ENCODE results near the gene MT1H.

Gene MT1H

DNA sequence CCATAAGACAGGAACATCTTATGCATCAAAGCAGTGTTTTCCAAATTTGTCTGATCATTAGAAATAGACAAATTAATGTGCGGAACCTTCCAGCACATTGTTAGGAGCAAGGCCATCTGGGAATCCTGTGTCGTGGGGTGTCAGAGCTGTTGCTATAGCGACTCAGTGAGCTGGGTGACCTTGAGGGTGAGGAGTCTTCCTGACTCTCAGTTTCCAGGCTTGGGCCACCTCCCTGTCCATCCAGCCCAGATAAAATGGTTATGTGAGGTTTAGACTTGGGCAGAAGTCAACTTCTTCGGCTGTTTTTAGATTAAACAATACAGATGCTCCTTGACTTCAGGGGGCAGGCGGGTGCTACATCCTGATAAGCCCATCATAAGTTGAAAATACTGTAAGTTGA, 33.2 kb downstream of the MT1H start:
- Histone ChIP-seq H3K27ac (ENCODE audit: low read length) (no peak overlapping the region), H3K27me3 (replicated peaks; ENCODE audit: insufficient read depth, low read length) (no peaks in the 10 kb centered on the region), H3K4me1 (ENCODE audit: low read length) (no peaks in the 10 kb centered on the region), H3K9me3 (replicated peaks; ENCODE audit: insufficient read depth, low read length) (no peaks in the 10 kb centered on the region), H3F3A (ENCODE audit: insufficient read depth, low read length) (no peaks in the 10 kb centered on the region), H3K36me3 (replicated peaks; ENCODE audit: insufficient read depth, low read length) (no peaks in the 10 kb centered on the region), H2AFZ (ENCODE audit: low read length) (no peak overlapping the region), H3K79me2 (ENCODE audit: low read length) (no peaks in the 10 kb centered on the region), H4K20me1 (ENCODE audit: insufficient read depth, low read length) (no peaks in the 10 kb centered on the region), H3K9ac (ENCODE audit: low read length) (no peak overlapping the region), H3K9me2 (replicated peaks; ENCODE audit: insufficient read depth, low read length) (no peaks in the 10 kb centered on the region), H3K4me2 (ENCODE audit: low read depth, low read length) (no peak overlapping the region), H3K4me3 (ENCODE audit: low read length) (no peak overlapping the region)
- DNase-seq = no peak
- TF ChIP-seq EZH2phosphoT487 (IDR thresholded peaks at IDR 0.05; ENCODE audit: low read length) (no peak), EZH2 (optimal IDR thresholded peaks at IDR 0.05; ENCODE audit: low read depth, low read length) (no peak)
- TF ChIP-seq, protein P1, sequence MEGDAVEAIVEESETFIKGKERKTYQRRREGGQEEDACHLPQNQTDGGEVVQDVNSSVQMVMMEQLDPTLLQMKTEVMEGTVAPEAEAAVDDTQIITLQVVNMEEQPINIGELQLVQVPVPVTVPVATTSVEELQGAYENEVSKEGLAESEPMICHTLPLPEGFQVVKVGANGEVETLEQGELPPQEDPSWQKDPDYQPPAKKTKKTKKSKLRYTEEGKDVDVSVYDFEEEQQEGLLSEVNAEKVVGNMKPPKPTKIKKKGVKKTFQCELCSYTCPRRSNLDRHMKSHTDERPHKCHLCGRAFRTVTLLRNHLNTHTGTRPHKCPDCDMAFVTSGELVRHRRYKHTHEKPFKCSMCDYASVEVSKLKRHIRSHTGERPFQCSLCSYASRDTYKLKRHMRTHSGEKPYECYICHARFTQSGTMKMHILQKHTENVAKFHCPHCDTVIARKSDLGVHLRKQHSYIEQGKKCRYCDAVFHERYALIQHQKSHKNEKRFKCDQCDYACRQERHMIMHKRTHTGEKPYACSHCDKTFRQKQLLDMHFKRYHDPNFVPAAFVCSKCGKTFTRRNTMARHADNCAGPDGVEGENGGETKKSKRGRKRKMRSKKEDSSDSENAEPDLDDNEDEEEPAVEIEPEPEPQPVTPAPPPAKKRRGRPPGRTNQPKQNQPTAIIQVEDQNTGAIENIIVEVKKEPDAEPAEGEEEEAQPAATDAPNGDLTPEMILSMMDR (IDR thresholded peaks at IDR 0.05; ENCODE audit: low read length) = no peak

DNA sequence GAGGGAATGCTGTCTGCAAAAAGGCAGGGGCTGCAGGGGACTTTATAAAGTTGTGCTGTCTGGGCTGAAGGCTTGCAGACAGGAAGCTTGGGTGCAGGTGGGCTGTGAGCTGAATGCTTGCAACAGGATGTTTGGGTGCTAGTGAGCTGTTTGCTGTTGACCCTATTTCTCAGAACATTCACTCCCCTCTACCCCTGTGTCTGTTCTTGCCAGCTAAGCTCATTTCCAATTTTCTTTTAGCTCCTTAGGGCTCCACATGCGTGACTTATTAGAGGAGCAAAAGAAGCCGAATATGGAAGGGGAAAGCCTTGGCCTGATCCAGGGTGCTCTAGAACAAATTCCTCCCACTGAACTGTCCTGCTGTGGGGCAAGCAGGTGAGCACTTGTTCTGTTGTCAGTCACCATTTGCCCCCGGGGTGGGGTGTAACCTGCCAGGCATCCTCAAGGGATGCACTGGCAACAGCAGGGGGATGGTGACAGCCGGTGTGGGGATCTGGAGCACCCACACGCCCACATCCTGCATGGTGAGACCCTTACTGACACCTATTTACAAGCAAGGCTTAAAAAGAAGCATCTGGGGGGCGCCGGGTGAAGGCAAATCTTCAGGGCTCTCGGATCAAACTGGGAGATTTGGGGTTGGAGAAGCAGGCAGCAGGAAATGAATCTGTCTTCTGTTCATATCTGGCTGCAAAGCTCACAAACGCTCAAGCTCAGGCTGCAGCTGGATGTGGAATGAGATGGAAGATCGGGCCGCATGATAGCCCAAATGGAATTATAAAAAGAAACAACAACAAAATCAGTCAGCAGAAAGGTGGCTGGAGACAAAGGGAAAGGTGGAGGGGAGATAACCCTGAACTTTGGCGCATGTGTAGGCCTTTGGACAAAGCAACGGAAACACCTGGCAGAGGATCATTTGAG, 39.2 kb downstream of the MT1H start:
- Histone ChIP-seq H3K27me3 (replicated peaks; ENCODE audit: insufficient read depth, low read length) (no peaks in the 10 kb centered on the region), H3K4me3 (ENCODE audit: low read length) (no peak overlapping the region), H3K4me1 (ENCODE audit: low read length) (no peaks in the 10 kb centered on the region), H4K20me1 (ENCODE audit: insufficient read depth, low read length) (no peaks in the 10 kb centered on the region), H3K27ac (ENCODE audit: low read length) (no peak overlapping the region), H2AFZ (ENCODE audit: low read length) (no peak overlapping the region), H3K9me3 (replicated peaks; ENCODE audit: insufficient read depth, low read length) (no peaks in the 10 kb centered on the region), H3K9me2 (replicated peaks; ENCODE audit: insufficient read depth, low read length) (no peaks in the 10 kb centered on the region), H3K9ac (ENCODE audit: low read length) (no peak overlapping the region), H3K4me2 (ENCODE audit: low read depth, low read length) (no peak overlapping the region), H3F3A (ENCODE audit: insufficient read depth, low read length) (no peaks in the 10 kb centered on the region), H3K36me3 (replicated peaks; ENCODE audit: insufficient read depth, low read length) (no peaks in the 10 kb centered on the region), H3K79me2 (ENCODE audit: low read length) (no peaks in the 10 kb centered on the region)
- DNase-seq = no peak
- TF ChIP-seq EZH2phosphoT487 (IDR thresholded peaks at IDR 0.05; ENCODE audit: low read length) = no peak
- TF ChIP-seq, protein P1 (IDR thresholded peaks at IDR 0.05; ENCODE audit: low read length) = no peak
- no peak for TF ChIP-seq EZH2 (optimal IDR thresholded peaks at IDR 0.05; ENCODE audit: low read depth, low read length)

DNA sequence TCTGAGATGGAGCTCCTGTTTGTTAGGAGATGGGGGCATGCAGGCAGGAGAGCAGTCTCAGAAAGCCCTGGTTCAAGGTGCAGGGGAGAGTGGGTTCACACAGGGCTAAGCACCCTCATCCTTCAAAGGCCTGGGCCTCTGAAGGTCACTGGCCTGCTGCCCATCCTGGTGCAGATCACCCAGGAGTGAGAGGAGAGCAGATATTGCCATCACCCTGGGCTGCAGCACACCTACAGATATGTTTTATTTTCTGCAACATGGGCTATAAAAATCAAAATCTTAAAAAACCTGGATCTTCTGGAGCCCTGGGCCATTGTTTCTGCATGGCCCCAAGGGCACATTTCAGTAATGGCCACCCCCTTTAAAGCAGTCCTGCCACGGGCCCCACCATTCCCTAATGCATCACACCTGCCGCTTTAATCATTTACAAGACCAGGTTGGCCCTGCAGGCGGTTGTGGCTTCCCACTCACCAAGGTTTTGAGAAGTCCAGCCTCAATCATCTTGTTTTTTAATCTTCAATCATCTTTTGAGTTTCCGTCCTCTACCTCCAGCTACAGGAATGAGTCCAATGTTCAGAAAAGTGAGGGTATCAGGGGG, 39.9 kb downstream of the MT1H start:
- Histone ChIP-seq H3K27ac (ENCODE audit: low read length) (no peak overlapping the region), H3K4me2 (ENCODE audit: low read depth, low read length) (no peak overlapping the region), H3K9me3 (replicated peaks; ENCODE audit: insufficient read depth, low read length) (no peaks in the 10 kb centered on the region), H3K36me3 (replicated peaks; ENCODE audit: insufficient read depth, low read length) (no peaks in the 10 kb centered on the region), H4K20me1 (ENCODE audit: insufficient read depth, low read length) (no peaks in the 10 kb centered on the region), H3F3A (ENCODE audit: insufficient read depth, low read length) (no peaks in the 10 kb centered on the region), H3K4me3 (ENCODE audit: low read length) (no peak overlapping the region), H3K9me2 (replicated peaks; ENCODE audit: insufficient read depth, low read length) (no peaks in the 10 kb centered on the region), H3K9ac (ENCODE audit: low read length) (no peak overlapping the region), H3K27me3 (replicated peaks; ENCODE audit: insufficient read depth, low read length) (no peaks in the 10 kb centered on the region), H3K79me2 (ENCODE audit: low read length) (no peaks in the 10 kb centered on the region), H3K4me1 (ENCODE audit: low read length) (no peaks in the 10 kb centered on the region), H2AFZ (ENCODE audit: low read length) (no peak overlapping the region)
- TF ChIP-seq, protein P1 (IDR thresholded peaks at IDR 0.05; ENCODE audit: low read length) = no peak
- TF ChIP-seq EZH2phosphoT487 (IDR thresholded peaks at IDR 0.05; ENCODE audit: low read length) (no peak), EZH2 (optimal IDR thresholded peaks at IDR 0.05; ENCODE audit: low read depth, low read length) (no peak)
- DNase-seq = no peak
